ENCODE data around the gene ENTPD2.

ENTPD2 gene

DNA sequence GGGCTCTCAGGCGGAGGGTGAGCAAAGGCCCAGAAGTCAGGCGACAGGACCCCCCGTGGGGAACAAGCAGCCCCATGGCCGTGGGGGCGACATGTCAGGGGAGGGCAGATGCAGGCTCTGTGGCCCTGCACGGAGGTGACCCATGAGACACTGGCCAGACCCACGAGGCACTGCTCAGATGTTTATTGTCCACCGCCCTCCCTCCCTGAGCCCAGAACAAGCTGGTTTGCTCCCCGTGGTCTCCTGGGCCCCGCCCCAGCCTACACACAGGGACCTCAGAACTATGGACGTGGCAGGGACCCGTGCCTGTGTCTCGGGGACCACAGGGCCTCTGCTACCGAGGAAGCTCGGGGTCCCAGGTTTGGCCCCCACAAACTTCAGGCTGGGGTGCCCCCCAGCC is 23.9 kb downstream of the ENTPD2 start:
- DNase-seq (ENCODE audit: low read depth) = no peak

DNA sequence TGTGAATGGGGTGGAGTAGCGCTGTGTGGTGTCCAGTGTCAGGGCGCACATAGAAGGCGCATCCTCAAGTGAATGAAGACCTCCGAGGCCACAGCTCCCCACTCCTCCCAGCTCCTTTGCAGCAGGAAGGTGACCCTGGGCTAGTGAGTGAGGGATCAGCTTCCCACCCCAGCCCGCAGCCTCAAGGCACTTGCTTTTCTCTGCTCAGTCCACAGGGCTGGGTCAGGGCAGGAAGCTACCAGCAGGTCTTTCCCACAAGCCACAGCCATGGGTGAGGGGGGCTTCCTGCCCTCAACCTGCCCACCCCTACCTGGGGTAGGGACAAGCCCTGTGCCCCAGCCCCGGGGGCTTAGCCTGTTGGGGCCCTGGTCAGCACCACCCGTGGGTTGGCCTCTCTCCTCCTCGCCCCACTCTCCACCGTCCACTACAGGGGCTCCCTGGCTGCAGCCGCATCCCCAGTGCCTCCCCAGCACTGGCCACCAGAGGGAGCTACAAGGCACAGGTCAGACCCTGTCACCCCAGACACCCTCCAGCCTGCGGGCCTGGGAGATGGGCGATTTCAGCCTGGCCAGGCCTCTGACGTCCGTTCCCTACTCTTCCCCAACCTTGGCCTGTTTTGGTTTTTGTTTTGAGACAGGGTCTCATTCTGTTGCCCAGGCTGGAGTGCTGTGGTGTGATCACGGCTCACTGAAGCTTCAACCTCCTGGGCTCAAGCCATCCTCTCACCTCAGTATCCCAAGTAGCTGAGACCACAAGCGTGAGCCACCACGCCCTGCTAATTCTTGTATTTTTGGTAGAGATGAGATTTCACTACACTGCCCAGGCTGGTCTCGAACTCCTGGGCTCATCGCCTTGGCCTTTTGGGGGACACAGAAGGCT is 24.6 kb downstream of the ENTPD2 start:
- DNase-seq (ENCODE audit: low read depth) = peak; percentile 38

- no peak for DNase-seq (ENCODE audit: low read depth)
Measured at GRCh38 chr9:137028263-137029057, 25.4 kb downstream of the ENTPD2 start.

- no peak for DNase-seq (ENCODE audit: low read depth)
Measured at GRCh38 chr9:137027369-137028262, 26.2 kb downstream of the ENTPD2 start, which contains the start of gene ABCA2. Gene ABCA2, minus strand, starts transcription at chr9:137028237. Its CDS starts 97 bp downstream, at chr9:137028140.

GRCh38 chr9:137026828-137027227 is 27.0 kb downstream of the ENTPD2 start:
- no peak for DNase-seq (ENCODE audit: low read depth)

GRCh38 chr9:137026384-137026783 is 27.5 kb downstream of the ENTPD2 start:
- no peak for DNase-seq (ENCODE audit: low read depth)

GRCh38 chr9:137025517-137025966 is 28.3 kb downstream of the ENTPD2 start:
- peak; percentile 31 for DNase-seq (ENCODE audit: low read depth)

GRCh38 chr9:137023583-137023991 is 30.3 kb downstream of the ENTPD2 start:
- DNase-seq (ENCODE audit: low read depth) = no peak

DNA sequence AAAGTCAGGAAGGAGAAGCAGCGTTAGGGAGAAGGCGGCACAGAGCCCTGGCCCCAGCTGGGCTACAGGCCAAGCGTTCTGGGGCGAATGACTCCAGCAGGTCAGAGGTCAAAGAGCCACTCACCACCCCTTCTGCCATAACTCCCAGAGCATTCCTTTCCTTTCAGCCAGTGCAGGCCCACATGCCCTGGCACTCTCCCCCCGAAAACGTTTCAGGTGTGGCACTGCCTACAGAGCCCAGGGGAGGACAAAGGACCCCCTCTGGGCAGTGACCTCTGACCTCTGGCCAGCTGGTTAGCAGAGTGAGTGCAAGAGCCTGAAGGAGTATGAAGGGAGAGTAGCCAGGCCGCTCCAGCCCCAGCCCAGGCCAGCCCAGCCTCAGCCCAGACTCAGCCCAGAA is 30.7 kb downstream of the ENTPD2 start:
- no peak for DNase-seq (ENCODE audit: low read depth)

- DNase-seq (ENCODE audit: low read depth) = no peak
Measured at GRCh38 chr9:137022662-137023008, 31.2 kb downstream of the ENTPD2 start.

- DNase-seq (ENCODE audit: low read depth) = peak; percentile 62
Measured at GRCh38 chr9:137021979-137022661, 31.7 kb downstream of the ENTPD2 start.

GRCh38 chr9:137021568-137021978 is 32.3 kb downstream of the ENTPD2 start:
- no peak for DNase-seq (ENCODE audit: low read depth)

- DNase-seq (ENCODE audit: low read depth) = no peak
Measured at GRCh38 chr9:137020771-137021567, 32.9 kb downstream of the ENTPD2 start.

- DNase-seq (ENCODE audit: low read depth) = no peak
Measured at GRCh38 chr9:137019891-137020683, 33.8 kb downstream of the ENTPD2 start.

DNA sequence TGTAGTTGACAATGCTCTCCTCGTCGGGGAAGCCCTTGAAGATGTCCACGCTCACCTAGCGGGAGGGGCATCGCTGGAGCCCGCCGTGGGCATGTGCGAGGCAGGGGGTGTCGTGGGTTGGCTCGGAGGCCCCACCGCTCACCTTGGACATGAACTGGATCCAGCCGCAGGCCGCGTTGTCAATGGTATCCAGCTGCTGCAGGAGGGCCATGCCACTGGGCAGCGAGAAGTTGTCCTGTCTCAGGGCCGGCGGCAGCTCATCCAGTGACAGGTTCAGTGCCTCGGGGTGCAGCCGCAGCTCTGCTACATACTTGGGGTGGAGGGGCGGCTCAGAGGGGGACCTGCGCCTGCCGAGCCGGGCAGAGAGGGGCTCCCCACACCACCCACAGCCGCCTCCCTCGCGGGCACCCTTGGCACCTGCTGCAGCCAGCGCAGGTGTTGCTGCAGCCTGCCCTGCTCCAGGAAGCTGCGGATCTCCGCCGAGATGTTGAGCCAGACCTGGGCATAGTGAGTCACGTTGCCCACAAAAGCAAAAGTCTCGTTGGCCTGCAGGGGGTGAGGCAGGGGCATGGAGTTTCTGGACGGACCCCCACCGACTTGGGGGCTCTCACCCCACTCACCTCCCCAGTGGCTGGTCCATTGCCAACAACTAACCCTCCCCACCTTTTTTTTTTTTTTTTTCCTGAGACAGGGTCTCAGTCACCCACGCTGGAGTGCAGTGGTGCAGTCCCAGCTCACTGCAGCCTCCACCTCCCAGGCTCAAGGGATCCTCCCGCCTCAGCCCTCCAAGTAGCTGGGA is 34.9 kb downstream of the ENTPD2 start:
- no peak for DNase-seq (ENCODE audit: low read depth)

GRCh38 chr9:137017791-137018497 is 35.9 kb downstream of the ENTPD2 start:
- DNase-seq (ENCODE audit: low read depth) = no peak

GRCh38 chr9:137017071-137017470 is 36.8 kb downstream of the ENTPD2 start:
- DNase-seq (ENCODE audit: low read depth) = no peak

- DNase-seq (ENCODE audit: low read depth) = no peak
Measured at GRCh38 chr9:137016436-137016835, 37.4 kb downstream of the ENTPD2 start.

Data from amniotic epithelial cell (primary cell).